Keratinocyte (primary cell): ENCODE measurements around the gene CA5A. TPM values are rescaled to one million over a fixed set of nuclear protein-coding genes. Genes with fewer than 3 reads are reported as not detected.

Source experiments
- DNase-seq: peaks from one replicate; pipeline ENCODE4 v3.0.0-alpha.2; 2011; ENCODE audit warnings: low read depth, missing footprints, low spot score
- FAIRE-seq: peaks from 2 replicates; lab custom pipeline; 2011; peaks lifted over from hg19 to GRCh38; lab: Jason Lieb, UNC
- H2AFZ ChIP-seq: 2 replicates; pipeline ENCODE4 v1.6.0; 2012; ENCODE audit warnings: low read length, control low read depth, inconsistent platforms; ENCODE audit not compliant: control insufficient read depth
- H3K27ac ChIP-seq: 2 replicates; pipeline ENCODE4 v1.5.1; 2011; ENCODE audit warnings: low read length; ENCODE audit not compliant: control insufficient read depth, insufficient read depth
- H3K27me3 ChIP-seq: 3 replicates; pipeline ENCODE4 v1.6.0; 2011; ENCODE audit warnings: low read length; ENCODE audit not compliant: control insufficient read depth, insufficient read depth; ENCODE audit errors: extremely low read depth
- H3K36me3 ChIP-seq, 2 experiments: 2 replicates in 1 of 2; 3 replicates in 1 of 2; pipeline ENCODE4 v1.5.1; 2011; ENCODE audit warnings: low read length in 2 of 2, mild to moderate bottlenecking in 1 of 2; ENCODE audit not compliant: control insufficient read depth in 2 of 2, insufficient read depth in 2 of 2; ENCODE audit errors: extremely low read depth in 1 of 2
- H3K4me1 ChIP-seq: 3 replicates; pipeline ENCODE4 v1.5.1; 2011; ENCODE audit warnings: low read length; ENCODE audit not compliant: control insufficient read depth, insufficient read depth; ENCODE audit errors: extremely low read depth
- H3K4me2 ChIP-seq: 3 replicates; pipeline ENCODE4 v1.6.0; 2011; ENCODE audit warnings: low read depth, low read length; ENCODE audit not compliant: control insufficient read depth, insufficient read depth; ENCODE audit errors: extremely low read depth
- H3K4me3 ChIP-seq, 3 experiments: fragments of 200-600 bp in 1 of 3; sonication (generic) in 1 of 3; 2 replicates in 2 of 3; 3 replicates in 1 of 3; pipeline ENCODE4 v1.5.1; 2011 to 2016; ENCODE audit warnings: low read length in 3 of 3, mild to moderate bottlenecking in 3 of 3, control low read depth in 2 of 3, inconsistent platforms in 1 of 3, low read depth in 1 of 3, mixed read lengths in 1 of 3, mixed run types in 1 of 3, moderate library complexity in 1 of 3; ENCODE audit not compliant: control insufficient read depth in 2 of 3, insufficient read depth in 2 of 3; ENCODE audit errors: extremely low read depth in 1 of 3
- H3K79me2 ChIP-seq: 2 replicates; pipeline ENCODE4 v1.6.0; 2012; ENCODE audit warnings: low read length; ENCODE audit not compliant: control insufficient read depth, insufficient read depth
- H3K9ac ChIP-seq: 3 replicates; pipeline ENCODE4 v1.6.0; 2011; ENCODE audit warnings: low read length; ENCODE audit not compliant: control insufficient read depth, insufficient read depth; ENCODE audit errors: extremely low read depth
- H3K9me1 ChIP-seq: 3 replicates; pipeline ENCODE4 v1.6.0; 2011; ENCODE audit warnings: low read length; ENCODE audit not compliant: control insufficient read depth, insufficient read depth; ENCODE audit errors: extremely low read depth
- H3K9me3 ChIP-seq: 2 replicates; pipeline ENCODE4 v1.5.1; 2012; ENCODE audit warnings: low read depth, low read length; ENCODE audit not compliant: control insufficient read depth
- H4K20me1 ChIP-seq: 3 replicates; pipeline ENCODE4 v1.6.0; 2011; ENCODE audit warnings: low read length; ENCODE audit not compliant: control insufficient read depth, insufficient read depth; ENCODE audit errors: extremely low read depth
- EZH2 ChIP-seq: IDR thresholded peaks from one replicate; pipeline ENCODE4 v1.6.1; 2012; ENCODE audit warnings: inconsistent platforms, mild to moderate bottlenecking, low read length, moderate library complexity
- dilution Hi-C: fragments of 300-500 bp; cut with MboI; formaldehyde crosslinking; loops from one replicate; pipeline ENCODE4 v1.7.0; 2020; ENCODE audit warnings: low sequenced_read_pairs; ENCODE audit not compliant: extremely low pct_ligation_motif_present
- polyA plus RNA-seq, 5 experiments: library from polyadenylated mRNA; depleted of rRNA in 3 of 5; stranded (reverse) in 3 of 5; stranded (forward) in 1 of 5; unstranded in 1 of 5; fragments of >200 nt; gene quantifications; 1 replicate in 1 of 5; 2 replicates in 3 of 5; 3 replicates in 1 of 5; pipeline versions ENCODE4 v1.2.1 to v1.2.3, GENCODE V29; 2011 to 2012; ENCODE audit warnings: missing spikeins in 2 of 5, low read depth in 1 of 5, low replicate concordance in 1 of 5
- TF ChIP-seq, protein P1 (sequence below), 3 experiments: IDR thresholded peaks in 1 of 3; conservative IDR thresholded peaks in 1 of 3; optimal IDR thresholded peaks in 1 of 3; 2 replicates in 2 of 3; 3 replicates in 1 of 3; pipeline versions ENCODE3 to v1.5.1; 2011; ENCODE audit warnings: low read length in 3 of 3, mild to moderate bottlenecking in 3 of 3, moderate library complexity in 2 of 3, control low read depth in 1 of 3, inconsistent platforms in 1 of 3; ENCODE audit not compliant: insufficient read depth in 2 of 3; ENCODE audit errors: extremely low read depth in 1 of 3

The CA5A gene
- polyA plus RNA-seq, 1 donor (not counting 4 experiments of a cell fraction or from before 2014, with no cell fraction given) = not detected

DNA sequence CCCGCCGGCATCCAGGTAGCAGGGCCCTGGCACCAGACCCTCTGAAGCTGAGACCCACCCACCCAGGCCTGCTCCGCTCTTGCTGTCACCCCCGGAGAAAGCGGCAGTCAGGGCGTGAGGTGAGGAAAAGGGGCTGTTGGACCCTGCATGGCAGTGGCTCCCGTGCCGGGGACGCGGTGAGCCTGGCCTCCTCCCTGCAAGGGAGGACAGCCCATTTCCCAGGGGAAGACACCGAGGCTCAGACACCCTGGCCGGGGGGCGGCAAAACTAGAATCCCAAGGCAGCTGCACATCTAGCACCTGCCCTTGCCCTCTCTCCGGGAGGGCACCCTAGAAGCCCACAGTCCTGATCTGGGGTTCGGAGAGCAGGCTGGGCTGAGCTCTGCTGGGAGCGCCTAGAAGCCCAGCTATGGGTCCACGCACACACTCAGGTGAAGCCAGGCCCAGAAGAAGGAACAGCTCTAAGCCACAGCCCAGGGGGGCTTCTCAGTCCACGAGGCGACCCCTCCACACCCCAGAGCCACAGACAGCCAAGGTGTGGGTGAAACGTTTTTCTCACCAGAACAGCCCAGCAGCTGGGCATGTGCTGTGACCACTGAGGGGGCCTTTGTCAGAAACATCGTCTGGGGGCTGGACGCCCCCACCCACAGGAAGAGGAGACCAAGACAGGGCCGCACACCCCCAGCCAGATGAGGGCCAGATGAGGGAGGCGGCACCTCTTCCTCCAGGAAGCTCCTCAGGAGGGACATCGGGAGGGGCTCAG, 89.4 kb downstream of the CA5A start:
- no peak overlapping the region for H3K4me2 ChIP-seq
- no peaks in the 10 kb centered on the region for H3K9me3 ChIP-seq
- H3K36me3 ChIP-seq = peaks cover 51 to 92% of the 10 kb centered on the region in 2 experiments
- FAIRE-seq (no peak), DNase-seq (no peak)
- H3K9ac ChIP-seq = no peak overlapping the region
- H3K4me3 ChIP-seq = no peak overlapping the region
- H3K4me1 ChIP-seq = peaks cover 28% of the 10 kb centered on the region
- no peak for TF ChIP-seq EZH2
- TF ChIP-seq, protein P1, sequence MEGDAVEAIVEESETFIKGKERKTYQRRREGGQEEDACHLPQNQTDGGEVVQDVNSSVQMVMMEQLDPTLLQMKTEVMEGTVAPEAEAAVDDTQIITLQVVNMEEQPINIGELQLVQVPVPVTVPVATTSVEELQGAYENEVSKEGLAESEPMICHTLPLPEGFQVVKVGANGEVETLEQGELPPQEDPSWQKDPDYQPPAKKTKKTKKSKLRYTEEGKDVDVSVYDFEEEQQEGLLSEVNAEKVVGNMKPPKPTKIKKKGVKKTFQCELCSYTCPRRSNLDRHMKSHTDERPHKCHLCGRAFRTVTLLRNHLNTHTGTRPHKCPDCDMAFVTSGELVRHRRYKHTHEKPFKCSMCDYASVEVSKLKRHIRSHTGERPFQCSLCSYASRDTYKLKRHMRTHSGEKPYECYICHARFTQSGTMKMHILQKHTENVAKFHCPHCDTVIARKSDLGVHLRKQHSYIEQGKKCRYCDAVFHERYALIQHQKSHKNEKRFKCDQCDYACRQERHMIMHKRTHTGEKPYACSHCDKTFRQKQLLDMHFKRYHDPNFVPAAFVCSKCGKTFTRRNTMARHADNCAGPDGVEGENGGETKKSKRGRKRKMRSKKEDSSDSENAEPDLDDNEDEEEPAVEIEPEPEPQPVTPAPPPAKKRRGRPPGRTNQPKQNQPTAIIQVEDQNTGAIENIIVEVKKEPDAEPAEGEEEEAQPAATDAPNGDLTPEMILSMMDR (optimal IDR thresholded peaks at IDR 0.05 in 1 of 3, IDR thresholded peaks at IDR 0.05 in 1 of 3, conservative IDR thresholded peaks at IDR 0.05 in 1 of 3; ENCODE audit: extremely low read depth in 1 of 3, insufficient read depth in 2 of 3, low read length in 3 of 3) = no peak
- H3K27ac ChIP-seq = no peak overlapping the region
- H4K20me1 ChIP-seq = peaks cover 79% of the 10 kb centered on the region
- dilution Hi-C loops = no loop called here
- H3K9me1 ChIP-seq = peaks cover 8% of the 10 kb centered on the region
- no peak overlapping the region for H2AFZ ChIP-seq
- no peaks in the 10 kb centered on the region for H3K27me3 ChIP-seq
- H3K79me2 ChIP-seq = peaks cover 99% of the 10 kb centered on the region

DNA sequence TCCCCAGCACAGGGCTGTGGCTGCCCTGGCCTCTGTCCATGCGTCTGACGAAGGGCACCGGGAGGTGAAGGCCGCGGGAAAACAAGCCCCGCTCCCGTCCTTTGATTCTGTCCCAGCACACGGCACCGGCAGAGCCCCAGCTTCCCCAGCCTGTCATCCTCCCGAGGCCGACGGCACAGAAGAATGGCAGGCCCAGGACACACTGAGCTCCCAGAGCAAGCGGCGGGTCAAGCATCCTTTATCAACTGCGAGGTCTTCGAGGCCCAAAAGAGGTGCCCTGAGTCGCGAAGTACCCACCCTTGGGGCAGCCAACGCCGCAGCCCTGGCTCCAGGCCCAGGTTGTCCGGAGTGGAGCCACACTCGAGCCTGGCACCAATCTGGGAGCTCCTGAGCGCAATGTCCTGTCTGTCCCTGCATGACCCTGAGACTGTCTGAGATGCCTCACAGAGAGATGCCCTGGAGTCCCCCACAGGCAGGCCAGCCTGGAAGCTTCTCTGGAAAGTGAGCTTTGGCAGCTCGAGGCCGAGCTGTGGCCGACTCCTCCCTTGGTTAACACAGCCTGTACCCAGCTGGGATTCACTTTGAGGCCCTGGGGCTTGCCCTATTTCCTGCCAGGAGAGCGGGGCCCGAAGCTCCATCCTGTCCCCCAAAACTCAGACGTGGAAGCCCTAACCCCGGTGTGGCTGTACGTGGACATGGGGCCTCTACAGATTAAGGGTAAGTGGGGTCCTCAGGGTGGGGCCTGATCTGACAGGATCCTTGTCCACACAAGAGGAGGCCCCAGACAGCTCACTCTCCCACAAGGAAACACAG, 90.3 kb downstream of the CA5A start:
- Histone ChIP-seq H3K9me3 (no peaks in the 10 kb centered on the region), H3K9me1 (peaks cover 8% of the 10 kb centered on the region), H3K36me3 (peaks cover 56 to 92% of the 10 kb centered on the region in 2 experiments), H3K4me1 (peaks cover 27% of the 10 kb centered on the region), H2AFZ (no peak overlapping the region), H3K4me3 (no peak overlapping the region), H3K9ac (no peak overlapping the region), H3K27ac (no peak overlapping the region), H3K79me2 (peaks cover 99% of the 10 kb centered on the region), H3K4me2 (no peak overlapping the region), H4K20me1 (peaks cover 78% of the 10 kb centered on the region), H3K27me3 (no peaks in the 10 kb centered on the region)
- no peak for DNase-seq
- TF ChIP-seq EZH2 = no peak
- TF ChIP-seq, protein P1 (optimal IDR thresholded peaks at IDR 0.05 in 1 of 3, IDR thresholded peaks at IDR 0.05 in 1 of 3, conservative IDR thresholded peaks at IDR 0.05 in 1 of 3; ENCODE audit: extremely low read depth in 1 of 3, insufficient read depth in 2 of 3, low read length in 3 of 3) = no peak
- dilution Hi-C loops = no loop called here
- FAIRE-seq = no peak
